Cardiac fibroblast (primary cell): Measurements from ENCODE around the gene DSG3.

Experiments used
- DNase-seq, 2 donors: peaks; one replicate each; pipeline versions ENCODE4 v3.0.0 to v3.0.0-alpha.2; 2010; ENCODE audit warnings: low read depth in 2 of 2
- H3K4me3 ChIP-seq, 2 donors: replicated peaks in 1 of 2; 1 replicate in 1 of 2; 2 replicates in 1 of 2; pipeline ENCODE4 v1.5.1; 2011; ENCODE audit warnings: low read depth in 2 of 2, low read length in 2 of 2, mild to moderate bottlenecking in 2 of 2, moderate library complexity in 1 of 2
- TF ChIP-seq, protein P1 (sequence below): IDR thresholded peaks from one replicate; pipeline ENCODE4 v1.5.1; 2011; ENCODE audit warnings: low read depth, mild to moderate bottlenecking, low read length, inconsistent platforms

Gene DSG3

DNA sequence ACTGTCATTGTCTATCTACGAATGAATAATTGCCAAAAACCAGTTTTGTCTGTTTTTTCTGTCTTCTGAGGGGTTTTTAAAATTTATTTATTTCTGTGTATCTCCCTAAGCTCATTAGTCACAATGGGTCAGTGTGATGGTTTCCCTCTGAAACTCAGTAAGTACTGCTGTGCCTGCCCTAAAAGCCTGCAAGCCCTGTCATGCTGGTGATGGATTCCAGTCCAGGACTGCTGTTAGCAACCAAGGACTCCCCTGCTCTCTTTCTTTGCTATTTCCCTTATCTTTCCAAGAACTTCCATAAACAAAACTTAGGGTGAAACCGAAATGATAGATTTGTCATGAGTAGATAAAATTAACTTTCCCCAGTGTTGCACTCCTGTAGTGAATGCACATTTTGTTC, 38.6 kb downstream of the DSG3 start:
- TF ChIP-seq, protein P1, sequence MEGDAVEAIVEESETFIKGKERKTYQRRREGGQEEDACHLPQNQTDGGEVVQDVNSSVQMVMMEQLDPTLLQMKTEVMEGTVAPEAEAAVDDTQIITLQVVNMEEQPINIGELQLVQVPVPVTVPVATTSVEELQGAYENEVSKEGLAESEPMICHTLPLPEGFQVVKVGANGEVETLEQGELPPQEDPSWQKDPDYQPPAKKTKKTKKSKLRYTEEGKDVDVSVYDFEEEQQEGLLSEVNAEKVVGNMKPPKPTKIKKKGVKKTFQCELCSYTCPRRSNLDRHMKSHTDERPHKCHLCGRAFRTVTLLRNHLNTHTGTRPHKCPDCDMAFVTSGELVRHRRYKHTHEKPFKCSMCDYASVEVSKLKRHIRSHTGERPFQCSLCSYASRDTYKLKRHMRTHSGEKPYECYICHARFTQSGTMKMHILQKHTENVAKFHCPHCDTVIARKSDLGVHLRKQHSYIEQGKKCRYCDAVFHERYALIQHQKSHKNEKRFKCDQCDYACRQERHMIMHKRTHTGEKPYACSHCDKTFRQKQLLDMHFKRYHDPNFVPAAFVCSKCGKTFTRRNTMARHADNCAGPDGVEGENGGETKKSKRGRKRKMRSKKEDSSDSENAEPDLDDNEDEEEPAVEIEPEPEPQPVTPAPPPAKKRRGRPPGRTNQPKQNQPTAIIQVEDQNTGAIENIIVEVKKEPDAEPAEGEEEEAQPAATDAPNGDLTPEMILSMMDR, result no peak
- H3K4me3 ChIP-seq, result no peak overlapping the region
- DNase-seq, result peak in 1 of 2 donors; percentile 32

DNA sequence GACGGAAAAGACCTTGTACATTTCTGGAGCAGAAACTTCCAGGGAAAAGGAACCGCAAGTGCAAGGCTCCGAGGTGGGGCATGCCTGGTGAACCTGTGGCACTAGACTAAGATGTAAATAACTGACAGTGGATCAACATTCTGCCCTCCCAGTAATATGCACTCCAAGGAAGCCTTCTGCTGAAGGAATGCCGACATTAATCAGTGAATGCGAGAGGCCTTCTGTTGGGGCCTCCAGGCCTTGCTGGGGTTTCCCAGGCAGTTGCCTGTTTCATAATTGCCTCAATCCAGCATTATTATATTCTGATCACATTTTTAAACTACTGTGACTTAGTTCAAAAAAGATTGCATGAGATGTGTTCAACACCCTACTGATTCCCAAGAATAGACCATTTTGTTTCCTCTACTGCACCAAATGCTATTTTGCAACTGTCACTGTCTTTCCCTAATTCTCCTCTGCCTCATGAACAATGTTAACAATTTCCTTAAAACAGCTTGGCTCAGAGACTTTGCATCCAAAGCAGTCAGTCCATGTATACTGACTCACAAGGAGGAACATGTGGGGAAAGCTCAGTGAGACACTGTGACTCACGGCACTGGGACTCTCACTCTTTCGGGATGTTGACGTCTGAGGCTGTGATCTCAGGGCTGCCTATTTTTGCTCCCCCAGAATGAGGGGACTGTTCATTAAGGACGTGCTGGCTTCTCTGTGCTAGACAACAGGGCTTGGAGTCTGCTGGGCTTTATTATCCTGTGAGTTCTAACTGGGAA, 39.9 kb downstream of the DSG3 start:
- no peak overlapping the region for H3K4me3 ChIP-seq
- TF ChIP-seq, protein P1, result no peak
- peak; percentile 71 to 86 for DNase-seq

DNA sequence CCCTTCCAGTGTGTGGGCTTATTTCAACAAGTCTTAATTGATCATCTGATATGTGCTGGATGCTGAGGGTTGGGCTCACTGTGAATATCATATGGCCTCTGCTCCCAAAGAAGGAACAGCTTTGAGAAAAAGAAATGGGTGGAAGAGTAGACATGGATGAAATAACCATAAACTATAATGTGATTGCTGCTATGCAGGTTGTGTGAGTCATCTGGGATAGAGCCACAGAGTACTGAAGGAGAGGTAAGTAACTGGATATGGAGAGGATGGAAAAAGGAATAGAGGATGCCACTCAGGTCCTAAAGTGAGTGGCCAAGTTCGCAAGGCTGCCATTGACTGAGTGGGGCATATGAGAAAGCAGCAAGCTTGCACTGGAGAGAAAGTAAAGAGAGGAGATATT, 41.8 kb downstream of the DSG3 start:
- H3K4me3 ChIP-seq, result no peak overlapping the region
- TF ChIP-seq, protein P1, result no peak
- no peak for DNase-seq

DNA sequence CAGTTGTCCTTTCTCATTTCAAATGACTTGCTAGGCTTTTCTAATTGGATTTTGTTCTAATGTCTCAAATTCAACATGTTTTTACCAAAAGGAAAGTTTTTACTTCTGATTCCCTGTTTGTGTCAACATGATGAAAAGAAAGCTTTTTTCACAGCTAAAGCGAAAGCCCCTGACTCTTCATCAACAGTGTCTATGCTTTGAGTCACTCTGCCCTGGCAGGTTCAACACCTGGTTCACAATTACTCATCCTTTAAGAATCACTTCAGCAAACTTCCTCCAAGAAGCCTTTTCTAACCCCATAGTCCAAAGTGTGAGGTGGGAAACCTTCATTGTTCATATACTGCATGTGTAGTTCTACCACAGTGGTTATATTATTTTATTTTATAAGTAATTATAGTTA, 42.8 kb downstream of the DSG3 start:
- no peak for DNase-seq
- H3K4me3 ChIP-seq, result no peak overlapping the region
- TF ChIP-seq, protein P1, result no peak

DNA sequence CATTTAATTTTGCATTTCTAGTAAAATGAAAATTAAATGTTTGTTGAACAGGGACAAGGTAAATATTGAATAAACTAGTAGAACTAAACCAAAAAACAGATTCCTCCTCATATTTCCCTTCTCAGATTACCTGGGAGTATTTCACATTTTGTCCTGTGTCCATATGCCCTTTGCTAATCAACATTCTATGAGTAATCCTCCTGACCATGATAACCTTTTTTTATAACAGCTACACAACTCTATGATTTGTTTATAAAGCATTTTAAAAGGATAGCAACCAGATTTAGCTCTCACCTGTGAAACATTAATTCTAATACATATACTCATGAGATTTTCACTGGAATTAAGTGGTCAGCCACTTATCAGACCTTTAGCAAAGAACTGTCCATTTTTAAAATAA, 43.3 kb downstream of the DSG3 start:
- TF ChIP-seq, protein P1, result no peak
- no peak for DNase-seq
- no peak overlapping the region for H3K4me3 ChIP-seq

DNA sequence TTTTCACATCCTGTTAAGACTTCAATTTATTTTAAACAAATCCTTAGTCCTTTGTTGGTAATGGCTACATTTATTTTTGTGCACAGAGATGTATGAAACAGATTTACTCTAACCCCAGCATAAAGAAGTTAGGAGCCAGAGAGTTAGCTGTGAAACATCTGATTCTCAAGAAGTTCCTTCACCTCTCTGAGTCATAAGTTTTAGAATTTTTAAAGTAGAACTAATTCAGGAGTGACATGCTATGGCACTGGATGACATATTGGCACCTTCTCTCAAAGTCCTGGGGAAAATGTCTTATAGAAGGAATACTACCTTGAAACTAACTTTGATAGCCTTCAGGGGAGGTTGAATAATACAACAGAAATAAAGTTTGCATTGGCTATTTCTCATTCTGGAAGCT, 44.0 kb downstream of the DSG3 start:
- DNase-seq, result no peak
- TF ChIP-seq, protein P1, result no peak
- no peak overlapping the region for H3K4me3 ChIP-seq

DNA sequence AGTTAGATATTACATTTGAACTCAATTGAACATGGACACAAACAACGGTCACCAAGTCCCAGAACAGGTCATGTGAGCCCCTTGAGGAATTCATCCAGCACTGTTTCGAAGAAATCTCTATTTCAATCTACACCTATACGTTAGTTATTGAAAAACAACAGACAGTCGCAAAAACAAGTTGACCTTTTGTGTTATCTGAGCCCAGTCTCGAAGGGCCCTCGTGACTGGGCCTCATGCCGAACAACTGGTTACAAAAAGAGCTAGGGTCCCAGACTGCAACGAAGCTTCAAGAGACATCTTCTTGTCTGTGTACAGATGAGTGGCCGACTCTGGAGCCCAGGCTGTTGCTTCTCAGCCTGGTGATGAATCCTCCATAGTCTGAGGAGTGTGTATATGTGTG, 45.1 kb downstream of the DSG3 start:
- TF ChIP-seq, protein P1, result no peak
- no peak overlapping the region for H3K4me3 ChIP-seq
- no peak for DNase-seq
